Measurements from ENCODE around the gene KY. TPM values are rescaled to one million over a fixed set of nuclear protein-coding genes. Genes with fewer than 3 reads are reported as not detected.

Gene KY
- total and polyA plus RNA-seq, 4 donors, result 0.05 to 0.08 TPM; not detected in 2

GRCh38 chr3:134608771-134609435 lies 41.9 kb downstream of the KY start:
- Histone ChIP-seq H3K36me3 (ENCODE audit: control insufficient read depth in 4 of 4, insufficient read depth in 3 of 4, low read depth in 1 of 4, low read length in 3 of 4) (no peaks in the 10 kb centered on the region), H3K9me3 (ENCODE audit: control insufficient read depth in 4 of 4, low read length in 3 of 4) (no peaks in the 10 kb centered on the region), H3K4me3 (ENCODE audit: low read depth in 1 of 3, low read length in 3 of 3) (no peak overlapping the region), H3K9ac (ENCODE audit: low read depth in 1 of 2, low read length in 2 of 2) (no peak overlapping the region), H3K27ac (ENCODE audit: low read depth in 1 of 2, low read length in 2 of 2) (no peak overlapping the region), H3K4me1 (ENCODE audit: control insufficient read depth in 4 of 4, insufficient read depth in 4 of 4, low read length in 3 of 4) (peaks cover 0 to 7% (median 0%) of the 10 kb centered on the region in 4 donors), H3K27me3 (ENCODE audit: control insufficient read depth in 4 of 4, insufficient read depth in 4 of 4, low read length in 3 of 4) (no peaks in the 10 kb centered on the region)
- WGBS, result 88% methylated on average over 10 of the region's 10 CpGs
- TF ChIP-seq SP1 (IDR thresholded peaks at IDR 0.05) (no peak), JUND (IDR thresholded peaks at IDR 0.05) (no peak), GABPA (IDR thresholded peaks at IDR 0.05 in 1 of 2, conservative IDR thresholded peaks at IDR 0.05 in 1 of 2) (no peak), RXRA (IDR thresholded peaks at IDR 0.05) (no peak), YY1 (IDR thresholded peaks at IDR 0.05) (no peak), TAF1 (conservative IDR thresholded peaks at IDR 0.05) (no peak), MAX (IDR thresholded peaks at IDR 0.05) (no peak), CTCF (IDR thresholded peaks at IDR 0.05; ENCODE audit: low read depth, low read length, missing input control) (no peak), HNF4A (conservative IDR thresholded peaks at IDR 0.05) (no peak), RAD21 (IDR thresholded peaks at IDR 0.05) (no peak), EGR1 (IDR thresholded peaks at IDR 0.05; ENCODE audit: low read depth in 2 of 2) (no peak), FOXA2 (IDR thresholded peaks at IDR 0.05) (no peak), NR2F2 (IDR thresholded peaks at IDR 0.05) (no peak), ATF3 (IDR thresholded peaks at IDR 0.05) (no peak)
- DNase-seq (ENCODE audit: low spot score), result no peak

GRCh38 chr3:134608023-134608770 lies 42.6 kb downstream of the KY start:
- 98% methylated on average over 6 of the region's 6 CpGs for WGBS
- Histone ChIP-seq H3K9me3 (ENCODE audit: control insufficient read depth in 4 of 4, low read length in 3 of 4) (no peaks in the 10 kb centered on the region), H3K27ac (ENCODE audit: low read depth in 1 of 2, low read length in 2 of 2) (no peak overlapping the region), H3K27me3 (ENCODE audit: control insufficient read depth in 4 of 4, insufficient read depth in 4 of 4, low read length in 3 of 4) (no peaks in the 10 kb centered on the region), H3K9ac (ENCODE audit: low read depth in 1 of 2, low read length in 2 of 2) (no peak overlapping the region), H3K4me1 (ENCODE audit: control insufficient read depth in 4 of 4, insufficient read depth in 4 of 4, low read length in 3 of 4) (peaks cover 0 to 7% (median 0%) of the 10 kb centered on the region in 4 donors), H3K4me3 (ENCODE audit: low read depth in 1 of 3, low read length in 3 of 3) (no peak overlapping the region), H3K36me3 (ENCODE audit: control insufficient read depth in 4 of 4, insufficient read depth in 3 of 4, low read depth in 1 of 4, low read length in 3 of 4) (no peaks in the 10 kb centered on the region)
- TF ChIP-seq RAD21 (IDR thresholded peaks at IDR 0.05) (no peak), SP1 (IDR thresholded peaks at IDR 0.05) (no peak), MAX (IDR thresholded peaks at IDR 0.05) (no peak), HNF4G (IDR thresholded peaks at IDR 0.05) (no peak), REST (IDR thresholded peaks at IDR 0.05) (no peak), ATF3 (IDR thresholded peaks at IDR 0.05) (no peak), FOXA2 (IDR thresholded peaks at IDR 0.05) (no peak), GABPA (IDR thresholded peaks at IDR 0.05 in 1 of 2, conservative IDR thresholded peaks at IDR 0.05 in 1 of 2) (no peak), YY1 (IDR thresholded peaks at IDR 0.05) (no peak), ZBTB33 (IDR thresholded peaks at IDR 0.05) (no peak), FOXA1 (IDR thresholded peaks at IDR 0.05) (no peak), EGR1 (IDR thresholded peaks at IDR 0.05; ENCODE audit: low read depth in 2 of 2) (no peak), CTCF (IDR thresholded peaks at IDR 0.05; ENCODE audit: low read depth, low read length, missing input control) (no peak), RXRA (IDR thresholded peaks at IDR 0.05) (no peak), TAF1 (conservative IDR thresholded peaks at IDR 0.05) (no peak), HNF4A (conservative IDR thresholded peaks at IDR 0.05) (no peak), NR2F2 (IDR thresholded peaks at IDR 0.05) (no peak), JUND (IDR thresholded peaks at IDR 0.05) (no peak)
- no peak for DNase-seq (ENCODE audit: low spot score)

Measured in liver (tissue), 9 donors.